Kidney (tissue), 14 donors: ENCODE data around the gene ITCH. TPM values are rescaled to one million over a fixed set of nuclear protein-coding genes. Genes with fewer than 3 reads are reported as not detected.

Source experiments
- DNase-seq, 5 donors: peaks; one replicate each; pipeline ENCODE4 v3.0.0-alpha.2; 2013 to 2020
- FAIRE-seq: peaks from 2 replicates; lab custom pipeline; 2012; peaks lifted over from hg19 to GRCh38; lab: Jason Lieb, UNC
- H3K27ac ChIP-seq, 2 donors: one replicate each; pipeline ENCODE4 v1.7.0; 2013; ENCODE audit warnings: low read depth in 2 of 2, low read length in 2 of 2, inconsistent platforms in 1 of 2
- H3K27me3 ChIP-seq: one replicate; pipeline ENCODE4 v1.7.1; 2013; ENCODE audit warnings: low read length, inconsistent platforms; ENCODE audit not compliant: control insufficient read depth, insufficient read depth
- H3K36me3 ChIP-seq, 3 donors: one replicate each; pipeline versions ENCODE4 v1.7.0 to v1.7.1; 2013; ENCODE audit warnings: low read length in 3 of 3, control low read depth in 1 of 3, inconsistent platforms in 1 of 3; ENCODE audit not compliant: insufficient read depth in 3 of 3, control insufficient read depth in 2 of 3
- H3K4me1 ChIP-seq, 3 donors: one replicate each; pipeline versions ENCODE4 v1.7.0 to v1.7.1; 2013; ENCODE audit warnings: low read length in 3 of 3, inconsistent platforms in 1 of 3, low read depth in 1 of 3; ENCODE audit not compliant: control insufficient read depth in 2 of 3, insufficient read depth in 2 of 3
- H3K4me3 ChIP-seq, 3 donors: one replicate each; pipeline versions ENCODE4 v1.7.0 to v1.8.1; 2013; ENCODE audit warnings: low read length in 3 of 3, control low read depth in 1 of 3, inconsistent platforms in 1 of 3
- H3K9ac ChIP-seq, 3 donors: one replicate each; pipeline versions ENCODE4 v1.7.0 to v1.7.1; 2013; ENCODE audit warnings: low read length in 3 of 3, control low read depth in 1 of 3, inconsistent platforms in 1 of 3
- H3K9me3 ChIP-seq, 3 donors: one replicate each; pipeline versions ENCODE4 v1.7.0 to v1.7.1; 2013; ENCODE audit warnings: low read length in 3 of 3, control low read depth in 1 of 3, inconsistent platforms in 1 of 3; ENCODE audit not compliant: control insufficient read depth in 2 of 3, insufficient read depth in 1 of 3
- intact Hi-C: fragments of 100-400 bp; cut with DNase I; formaldehyde crosslinking; loops from one replicate; pipeline ENCODE4 v1.11.1; 2022
- polyA plus RNA-seq: library from polyadenylated mRNA; stranded (reverse); fragments of 350-450 nt; fragmentation: Illumina TruSeq; extraction: RNeasy Lipid Tissue Mini Kit (QIAGEN cat#74804); gene quantifications from one replicate; pipeline ENCODE4 v1.2.3, GENCODE V29; 2014; ENCODE audit warnings: low read depth, low replicate concordance; ENCODE audit not compliant: insufficient read depth
- total RNA-seq: library from RNA; stranded (reverse); fragmentation: NEBNext Ultra II Directional; extraction: Animal tissue kit (Norgen Biotek cat#: 25700); gene quantifications from one replicate; pipeline ENCODE4 v1.2.1, GENCODE V29; 2021
- TF ChIP-seq, protein P1 (sequence below): IDR thresholded peaks from 3 replicates; pipeline ENCODE4 v1.5.1; 2012; ENCODE audit warnings: mild to moderate bottlenecking, moderate library complexity, borderline replicate concordance; ENCODE audit not compliant: insufficient read depth; ENCODE audit errors: extremely low read depth
- donor health status: control.
- donor health status: control.
- donor health status: control.
- donor health status: control.
- donor health status: control.
- donor health status: DM: yes; HTN: yes; CAD: no.
- donor health status: Normal renal cell carcinoma (clear cell type).

Gene ITCH
- total and polyA plus RNA-seq, 2 donors from 2014 or later, result 10.1 to 63.1 TPM

DNA sequence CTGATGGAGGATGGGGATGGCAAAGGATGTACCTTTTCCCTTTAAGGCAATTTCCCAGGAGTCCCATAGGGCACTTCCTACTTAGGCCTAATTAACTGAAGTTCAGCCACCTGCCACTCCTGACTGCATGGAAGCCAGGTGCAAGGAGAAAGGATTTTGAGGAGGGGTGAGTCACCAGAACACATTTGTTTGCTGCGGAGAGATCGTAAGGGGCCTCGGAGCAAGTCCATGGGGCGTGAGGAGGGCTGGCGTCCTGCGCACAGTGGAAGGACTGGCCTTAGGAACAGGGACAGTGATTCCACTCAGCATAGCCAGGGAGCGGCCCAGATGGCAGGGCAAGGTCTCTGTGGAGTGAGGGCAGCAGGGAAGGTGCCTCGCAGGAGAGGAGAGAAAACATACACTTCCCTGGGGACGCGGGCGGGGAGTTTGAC is 183.7 kb downstream of the ITCH start:
- Histone ChIP-seq H3K4me3 (no peak overlapping the region), H3K9ac (no peak overlapping the region)
- intact Hi-C loops, result no loop called here

DNA sequence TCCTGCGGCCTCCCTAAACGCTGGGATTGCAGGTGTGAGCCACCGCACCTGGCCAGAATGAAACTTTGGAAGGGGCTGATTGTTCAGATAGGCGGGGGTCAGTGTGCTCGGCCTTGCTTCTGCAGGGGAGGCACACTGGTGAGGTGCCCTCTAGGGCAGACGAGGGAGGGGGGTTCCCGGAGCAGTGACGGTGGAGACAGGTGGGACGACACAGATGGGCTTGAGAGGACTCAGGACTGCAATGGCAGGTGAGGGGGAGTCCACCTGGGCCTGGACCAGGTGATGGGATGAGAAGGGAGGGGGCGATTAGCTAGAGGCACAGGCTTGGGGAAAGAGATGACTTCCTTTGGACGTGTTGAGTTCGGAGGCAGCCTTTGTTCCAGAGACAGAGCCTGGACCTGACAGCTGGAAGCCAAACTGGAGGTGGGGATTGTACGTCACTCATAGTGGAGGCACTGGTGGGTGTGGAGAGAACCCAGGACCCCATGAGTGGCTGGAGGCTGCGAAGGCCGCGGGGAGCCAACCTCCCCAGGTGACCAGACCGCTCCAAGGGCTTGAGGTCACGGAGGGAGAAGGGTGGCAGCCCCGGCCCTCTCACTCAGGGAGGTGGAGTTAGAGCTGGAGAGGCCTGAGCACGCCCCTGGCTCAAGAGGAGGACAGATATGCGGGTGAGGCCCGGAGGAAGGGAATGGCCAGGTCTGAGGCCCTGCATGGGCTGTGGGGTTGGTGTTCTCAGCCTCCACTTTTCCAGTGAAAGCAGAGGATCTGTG is 185.0 kb downstream of the ITCH start:
- FAIRE-seq (no peak), DNase-seq (no peak)
- H3K4me3 ChIP-seq, result no peak overlapping the region
- intact Hi-C loops, result no loop called here
- no peak overlapping the region for H3K27ac ChIP-seq
- H3K36me3 ChIP-seq, result no peaks in the 10 kb centered on the region
- TF ChIP-seq, protein P1, sequence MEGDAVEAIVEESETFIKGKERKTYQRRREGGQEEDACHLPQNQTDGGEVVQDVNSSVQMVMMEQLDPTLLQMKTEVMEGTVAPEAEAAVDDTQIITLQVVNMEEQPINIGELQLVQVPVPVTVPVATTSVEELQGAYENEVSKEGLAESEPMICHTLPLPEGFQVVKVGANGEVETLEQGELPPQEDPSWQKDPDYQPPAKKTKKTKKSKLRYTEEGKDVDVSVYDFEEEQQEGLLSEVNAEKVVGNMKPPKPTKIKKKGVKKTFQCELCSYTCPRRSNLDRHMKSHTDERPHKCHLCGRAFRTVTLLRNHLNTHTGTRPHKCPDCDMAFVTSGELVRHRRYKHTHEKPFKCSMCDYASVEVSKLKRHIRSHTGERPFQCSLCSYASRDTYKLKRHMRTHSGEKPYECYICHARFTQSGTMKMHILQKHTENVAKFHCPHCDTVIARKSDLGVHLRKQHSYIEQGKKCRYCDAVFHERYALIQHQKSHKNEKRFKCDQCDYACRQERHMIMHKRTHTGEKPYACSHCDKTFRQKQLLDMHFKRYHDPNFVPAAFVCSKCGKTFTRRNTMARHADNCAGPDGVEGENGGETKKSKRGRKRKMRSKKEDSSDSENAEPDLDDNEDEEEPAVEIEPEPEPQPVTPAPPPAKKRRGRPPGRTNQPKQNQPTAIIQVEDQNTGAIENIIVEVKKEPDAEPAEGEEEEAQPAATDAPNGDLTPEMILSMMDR, result no peak
- H3K9me3 ChIP-seq, result no peaks in the 10 kb centered on the region
- H3K9ac ChIP-seq, result no peak overlapping the region
- H3K4me1 ChIP-seq, result no peaks in the 10 kb centered on the region
- H3K27me3 ChIP-seq, result no peaks in the 10 kb centered on the region

More for the DNA sequence above, 183.7 kb downstream of the ITCH start:
- no peak overlapping the region for H3K27ac ChIP-seq
- H3K9me3 ChIP-seq, result no peaks in the 10 kb centered on the region
- no peaks in the 10 kb centered on the region for H3K36me3 ChIP-seq
- H3K4me1 ChIP-seq, result no peaks in the 10 kb centered on the region
- H3K27me3 ChIP-seq, result no peaks in the 10 kb centered on the region
- FAIRE-seq, result no peak
- TF ChIP-seq, protein P1, result no peak
- DNase-seq, result no peak

DNA sequence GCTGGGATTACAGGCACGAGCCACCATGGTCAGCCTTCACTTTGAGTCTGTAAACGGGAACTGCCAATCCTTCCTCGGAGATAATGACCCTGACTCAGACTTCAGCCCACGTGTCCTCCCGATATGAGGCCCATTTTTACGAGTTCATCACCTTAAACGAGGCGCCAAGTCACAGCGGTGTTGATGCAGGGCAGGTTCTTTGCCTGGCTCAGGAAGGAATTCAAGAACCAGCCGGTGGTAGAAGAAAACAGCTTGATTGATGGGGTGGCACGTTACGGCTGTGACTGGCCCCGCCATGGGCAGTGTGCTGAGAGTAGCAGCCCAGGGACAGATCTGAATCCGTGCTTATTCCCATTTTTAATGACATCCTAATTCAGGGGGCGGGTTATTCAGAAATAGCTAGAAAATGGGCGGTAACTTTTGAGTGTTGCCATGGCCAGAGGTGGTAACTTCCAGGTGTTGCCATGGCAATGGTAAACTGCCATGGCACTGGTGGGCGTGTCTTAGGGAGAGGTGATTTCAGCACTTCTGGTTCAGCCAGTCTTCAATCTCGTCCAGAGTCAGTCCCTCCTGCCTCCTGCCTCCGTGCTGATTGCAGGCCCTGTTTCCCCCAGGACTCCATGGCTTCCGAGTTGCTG is 186.3 kb downstream of the ITCH start:
- Histone ChIP-seq H3K4me3 (peak overlapping the region in 2 of 3 donors; percentile 11 to 15), H3K36me3 (no peaks in the 10 kb centered on the region), H3K27ac (peak overlapping the region in 1 of 2 donors; percentile 65), H3K9me3 (no peaks in the 10 kb centered on the region), H3K4me1 (no peaks in the 10 kb centered on the region), H3K9ac (peak overlapping the region in 1 of 3 donors; percentile 19), H3K27me3 (no peaks in the 10 kb centered on the region)
- intact Hi-C loops, result no loop called here
- DNase-seq (peak in 4 of 5 donors; percentile 65 to 87 (median 82)), FAIRE-seq (no peak)
- TF ChIP-seq, protein P1, result no peak
